Upper lobe of right lung (tissue), 1 donor: ENCODE data around the gene MPPED2. TPM values are rescaled to one million over a fixed set of nuclear protein-coding genes. Genes with fewer than 3 reads are reported as not detected.

Experiments used
- ATAC-seq: fragments of 200-7000 bp; cut with Tn5 transposase; one replicate; pipeline ENCODE4 v1.9.1; 2020; ENCODE audit warnings: mild to moderate bottlenecking, moderate library complexity
- DNase-seq: peaks from one replicate; pipeline ENCODE4 v3.0.0-alpha.2; 2020
- H3K27ac ChIP-seq: fragments of 200-600 bp; one replicate; pipeline ENCODE4 v1.8.0; 2022
- H3K27me3 ChIP-seq: fragments of 200-600 bp; one replicate; pipeline ENCODE4 v1.8.0; 2022; ENCODE audit warnings: mild to moderate bottlenecking
- H3K36me3 ChIP-seq: fragments of 200-600 bp; one replicate; pipeline ENCODE4 v1.8.0; 2022
- H3K4me1 ChIP-seq: fragments of 200-600 bp; one replicate; pipeline ENCODE4 v1.8.0; 2022
- H3K4me3 ChIP-seq: fragments of 200-600 bp; one replicate; pipeline ENCODE4 v1.8.0; 2022; ENCODE audit warnings: mild to moderate bottlenecking
- H3K9me3 ChIP-seq: fragments of 200-600 bp; one replicate; pipeline ENCODE4 v1.8.0; 2022
- CTCF ChIP-seq: fragments of 200-600 bp; IDR thresholded peaks from one replicate; pipeline ENCODE4 v1.8.0; 2022; ENCODE audit warnings: antibody characterized with exemption
- intact Hi-C: fragments of 100-400 bp; cut with DNase I; formaldehyde crosslinking; loops from one replicate; pipeline ENCODE4 v1.11.0; 2022
- long read RNA-seq: library from polyadenylated mRNA; unstranded; transcript quantifications from one replicate; pipeline ENCODE4 v2.0.0, GENCODE V29; 2021
- total RNA-seq: library from RNA; stranded (reverse); fragmentation: NEBNext Ultra II Directional; extraction: Animal tissue kit (Norgen Biotek cat#: 25700); gene quantifications from one replicate; pipeline ENCODE4 v1.2.1, GENCODE V29; 2021
- donor health status: DM: no; HTN: yes; CAD: no; lungs with severe emphysema.

Gene MPPED2, protein sequence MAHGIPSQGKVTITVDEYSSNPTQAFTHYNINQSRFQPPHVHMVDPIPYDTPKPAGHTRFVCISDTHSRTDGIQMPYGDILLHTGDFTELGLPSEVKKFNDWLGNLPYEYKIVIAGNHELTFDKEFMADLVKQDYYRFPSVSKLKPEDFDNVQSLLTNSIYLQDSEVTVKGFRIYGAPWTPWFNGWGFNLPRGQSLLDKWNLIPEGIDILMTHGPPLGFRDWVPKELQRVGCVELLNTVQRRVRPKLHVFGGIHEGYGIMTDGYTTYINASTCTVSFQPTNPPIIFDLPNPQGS
- total RNA-seq = 1.3 TPM
- long read RNA-seq, partial matches to known transcripts = 0 of 1 reads
- long read RNA-seq, other reads (novel, unspliced or antisense) = 1 of 1 reads

DNA sequence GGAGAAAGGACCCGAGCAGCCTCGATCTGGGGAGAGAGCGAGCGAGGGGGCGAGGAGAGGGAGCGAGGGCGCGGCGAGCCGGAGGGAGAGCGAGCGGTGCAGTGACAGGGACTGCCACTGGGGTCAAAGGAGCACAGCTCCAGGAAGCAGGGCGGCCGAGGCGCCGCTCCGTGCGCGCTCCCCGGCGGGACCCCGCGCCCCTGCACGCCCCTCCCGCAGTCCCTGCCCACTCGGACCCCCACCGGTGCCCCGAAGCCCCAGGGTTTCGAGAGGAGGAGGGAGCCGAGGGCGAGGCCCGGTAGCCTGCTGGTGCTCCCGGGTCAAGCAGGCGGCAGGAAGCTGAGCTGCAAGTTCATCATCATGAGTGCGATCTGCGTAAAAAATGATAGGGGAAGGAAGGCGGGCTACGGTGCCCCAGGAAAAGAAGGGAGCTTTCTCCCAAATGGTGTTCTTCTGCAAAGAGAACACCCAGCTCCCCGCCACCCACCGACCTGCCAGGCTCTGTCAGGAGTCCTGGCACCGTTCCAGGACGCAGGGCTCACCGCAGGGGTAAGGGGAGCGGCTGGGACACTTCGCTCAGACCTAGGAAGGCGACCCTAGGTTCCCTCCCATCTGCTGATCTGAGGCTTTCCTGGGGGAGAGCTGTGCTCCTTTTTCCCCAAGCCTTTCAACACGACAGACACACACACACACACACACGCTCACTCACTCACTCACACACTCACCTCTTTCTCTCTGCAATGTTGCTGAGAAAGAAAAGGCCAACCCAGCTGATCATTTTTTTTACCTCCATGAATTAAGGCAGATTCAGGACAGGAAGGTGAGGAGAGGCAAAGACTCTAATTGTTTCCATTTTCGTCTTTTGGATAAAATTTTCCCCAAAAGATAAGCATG lies at the start of gene MPPED2:
Gene MPPED2 (minus strand): TSS at position 103 of the 894 bp plus-strand sequence. CDS start 5,980 bp downstream, outside the sequence.
- no peak within 1 kb of the TSS for H3K27ac ChIP-seq
- TF ChIP-seq CTCF = peak; percentile 30
- DNase-seq (peak; percentile 65), ATAC-seq (peak; percentile 75)
- peaks cover 12% of the 10 kb centered on the region for H3K4me1 ChIP-seq
- no peaks in the 10 kb centered on the region for H3K36me3 ChIP-seq
- H3K9me3 ChIP-seq = no peaks in the 10 kb centered on the region
- intact Hi-C loops = no loop called here
- peaks cover 53% of the 10 kb centered on the region for H3K27me3 ChIP-seq
- H3K4me3 ChIP-seq = peak within 1 kb of the TSS; percentile 52

DNA sequence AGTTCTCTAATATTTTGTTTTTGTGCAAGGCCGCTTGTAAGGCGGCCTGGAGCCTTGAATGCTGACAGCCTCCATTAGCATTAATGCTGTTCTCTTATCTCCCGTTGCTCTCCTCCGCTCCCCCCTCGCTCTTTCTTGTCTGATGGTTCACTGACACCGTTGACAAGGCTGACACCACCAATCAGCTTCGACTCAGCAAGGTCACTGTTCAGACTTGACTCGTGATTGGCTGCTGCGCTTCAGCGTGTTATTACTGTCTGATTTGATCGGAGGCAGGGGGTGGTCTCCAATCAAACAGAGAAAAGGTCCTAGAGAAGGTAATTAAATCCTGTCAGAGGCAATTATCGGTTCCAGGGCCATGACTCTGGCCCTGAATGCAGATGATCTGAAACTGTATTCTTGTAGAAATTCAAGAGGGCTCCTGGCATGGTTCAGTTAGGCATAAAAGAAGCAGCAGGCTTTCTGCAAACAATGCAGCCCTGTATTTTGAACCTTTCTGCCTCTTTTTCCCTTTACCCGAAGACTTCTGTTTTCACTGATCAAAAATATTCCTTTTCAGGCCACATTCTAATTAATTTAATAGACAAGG lies 49.3 kb upstream of the MPPED2 start:
- H3K36me3 ChIP-seq = no peaks in the 10 kb centered on the region
- H3K4me1 ChIP-seq = no peaks in the 10 kb centered on the region
- no peaks in the 10 kb centered on the region for H3K9me3 ChIP-seq
- no peak overlapping the region for H3K27ac ChIP-seq
- no peak for TF ChIP-seq CTCF
- H3K4me3 ChIP-seq = no peak overlapping the region
- intact Hi-C loops = no loop called here
- ATAC-seq (no peak), DNase-seq (no peak)
- H3K27me3 ChIP-seq = peaks cover 9% of the 10 kb centered on the region

GRCh38 chr11:30631148-30631547 lies 45.0 kb upstream of the MPPED2 start:
- H3K9me3 ChIP-seq = no peaks in the 10 kb centered on the region
- no peaks in the 10 kb centered on the region for H3K36me3 ChIP-seq
- TF ChIP-seq CTCF = no peak
- no peak overlapping the region for H3K27ac ChIP-seq
- intact Hi-C loops = no loop called here
- no peak for DNase-seq
- H3K27me3 ChIP-seq = peaks cover 9% of the 10 kb centered on the region
- no peak overlapping the region for H3K4me3 ChIP-seq
- no peak for ATAC-seq
- H3K4me1 ChIP-seq = no peaks in the 10 kb centered on the region

GRCh38 chr11:30619767-30620166 lies 33.6 kb upstream of the MPPED2 start:
- Histone ChIP-seq H3K9me3 (no peaks in the 10 kb centered on the region), H3K4me3 (no peak overlapping the region), H3K27me3 (peaks cover under 1% of the 10 kb centered on the region), H3K4me1 (no peaks in the 10 kb centered on the region), H3K36me3 (no peaks in the 10 kb centered on the region), H3K27ac (no peak overlapping the region)
- intact Hi-C loops = no loop called here
- TF ChIP-seq CTCF = no peak
- no peak for DNase-seq
- no peak for ATAC-seq

DNA sequence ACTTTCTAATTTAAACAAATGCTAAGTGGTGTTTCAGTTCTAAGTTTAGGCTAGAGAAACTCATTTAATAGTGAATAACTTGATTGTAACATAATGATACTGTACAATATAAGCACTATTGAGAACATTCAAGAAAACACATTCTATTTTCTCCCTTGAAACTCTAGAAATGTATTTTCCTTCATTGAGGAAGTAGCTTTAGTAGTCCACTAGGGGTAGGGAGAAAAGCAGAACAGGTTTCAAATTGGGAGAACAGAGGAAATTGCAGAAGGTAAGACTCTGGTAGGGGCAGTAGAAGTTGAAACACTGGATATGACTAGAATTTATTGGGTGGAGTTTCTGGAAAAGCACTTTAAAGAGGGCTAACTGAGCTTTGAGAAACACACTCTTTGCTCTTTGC lies 31.6 kb upstream of the MPPED2 start:
- TF ChIP-seq CTCF = no peak
- Histone ChIP-seq H3K9me3 (no peaks in the 10 kb centered on the region), H3K27me3 (peaks cover 8% of the 10 kb centered on the region), H3K36me3 (no peaks in the 10 kb centered on the region), H3K4me3 (no peak overlapping the region), H3K27ac (no peak overlapping the region), H3K4me1 (no peaks in the 10 kb centered on the region)
- no peak for ATAC-seq
- intact Hi-C loops = no loop called here
- no peak for DNase-seq
